Subcutaneous adipose tissue (tissue), 4 donors: Measurements from ENCODE around the gene NRN1L. TPM values are rescaled to one million over a fixed set of nuclear protein-coding genes. Genes with fewer than 3 reads are reported as not detected.

ENCODE experiments used
- total RNA-seq, 4 donors: library from RNA; depleted of rRNA; stranded (reverse); fragments of >200 nt; gene quantifications; one replicate each; pipeline ENCODE4 v1.1.0, GENCODE V29; 2016
- TF ChIP-seq, protein P1 (sequence below): fragments of 450-650 bp; IDR thresholded peaks from one replicate; pipeline ENCODE4 v1.5.1; 2016; ENCODE audit warnings: low read depth, mild to moderate bottlenecking, control low read depth, antibody characterized with exemption, moderate library complexity

NRN1L gene
- total RNA-seq, 4 donors from 2014 or later: 1.3 to 7.2 (median 2.5) TPM; not detected in 1

DNA sequence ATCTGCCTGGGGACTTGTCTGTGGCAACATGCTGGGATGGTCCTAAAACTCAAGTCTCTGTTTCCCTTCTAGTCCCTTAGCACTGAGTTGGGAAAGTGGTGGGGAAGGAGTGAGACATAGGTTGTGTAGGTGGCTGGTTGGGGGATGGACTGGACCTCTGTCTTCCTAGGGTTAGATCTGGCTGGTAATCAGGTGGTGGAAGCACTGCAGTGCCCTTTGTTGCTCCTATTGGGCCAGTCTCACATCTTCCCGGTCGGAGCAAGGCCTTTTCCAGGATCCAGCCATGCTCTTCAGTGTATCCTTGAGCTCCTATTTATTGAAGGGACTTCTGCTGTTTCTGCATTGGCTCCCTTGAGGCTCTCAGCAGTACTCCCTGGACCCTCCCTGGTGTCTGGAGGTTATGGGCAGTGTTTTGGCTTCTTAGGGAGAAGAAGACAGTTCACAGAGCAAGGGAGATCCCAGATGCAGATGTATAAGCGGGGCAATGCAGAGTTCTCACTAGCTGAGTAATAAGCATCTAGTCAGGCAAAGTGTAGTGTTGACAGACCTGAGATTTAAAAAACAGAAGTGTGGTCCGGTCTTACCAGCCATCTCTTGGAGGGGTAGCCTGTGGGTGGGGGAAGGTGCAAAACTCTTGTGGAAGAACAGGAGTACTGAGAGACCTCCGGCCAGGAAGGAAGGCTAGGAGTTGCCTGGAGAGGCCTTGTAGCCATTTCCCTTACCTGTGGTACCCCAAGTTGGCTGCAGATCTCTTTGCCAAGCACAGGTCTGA lies 39.2 kb upstream of the NRN1L start:
- TF ChIP-seq, protein P1, sequence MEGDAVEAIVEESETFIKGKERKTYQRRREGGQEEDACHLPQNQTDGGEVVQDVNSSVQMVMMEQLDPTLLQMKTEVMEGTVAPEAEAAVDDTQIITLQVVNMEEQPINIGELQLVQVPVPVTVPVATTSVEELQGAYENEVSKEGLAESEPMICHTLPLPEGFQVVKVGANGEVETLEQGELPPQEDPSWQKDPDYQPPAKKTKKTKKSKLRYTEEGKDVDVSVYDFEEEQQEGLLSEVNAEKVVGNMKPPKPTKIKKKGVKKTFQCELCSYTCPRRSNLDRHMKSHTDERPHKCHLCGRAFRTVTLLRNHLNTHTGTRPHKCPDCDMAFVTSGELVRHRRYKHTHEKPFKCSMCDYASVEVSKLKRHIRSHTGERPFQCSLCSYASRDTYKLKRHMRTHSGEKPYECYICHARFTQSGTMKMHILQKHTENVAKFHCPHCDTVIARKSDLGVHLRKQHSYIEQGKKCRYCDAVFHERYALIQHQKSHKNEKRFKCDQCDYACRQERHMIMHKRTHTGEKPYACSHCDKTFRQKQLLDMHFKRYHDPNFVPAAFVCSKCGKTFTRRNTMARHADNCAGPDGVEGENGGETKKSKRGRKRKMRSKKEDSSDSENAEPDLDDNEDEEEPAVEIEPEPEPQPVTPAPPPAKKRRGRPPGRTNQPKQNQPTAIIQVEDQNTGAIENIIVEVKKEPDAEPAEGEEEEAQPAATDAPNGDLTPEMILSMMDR: no peak

DNA sequence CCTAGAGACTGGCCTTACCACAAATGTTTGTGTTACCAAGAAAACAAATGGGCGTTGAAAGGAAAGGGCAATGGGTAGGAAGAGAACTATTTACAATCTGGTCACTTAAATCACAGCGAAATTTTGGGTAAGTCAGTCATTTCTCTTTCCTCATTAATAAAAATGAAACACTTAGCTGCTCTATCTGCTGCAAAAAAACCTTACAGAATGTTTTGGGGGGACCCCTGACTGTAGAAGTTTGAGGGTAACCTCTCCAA lies 38.7 kb upstream of the NRN1L start:
- TF ChIP-seq, protein P1: no peak

DNA sequence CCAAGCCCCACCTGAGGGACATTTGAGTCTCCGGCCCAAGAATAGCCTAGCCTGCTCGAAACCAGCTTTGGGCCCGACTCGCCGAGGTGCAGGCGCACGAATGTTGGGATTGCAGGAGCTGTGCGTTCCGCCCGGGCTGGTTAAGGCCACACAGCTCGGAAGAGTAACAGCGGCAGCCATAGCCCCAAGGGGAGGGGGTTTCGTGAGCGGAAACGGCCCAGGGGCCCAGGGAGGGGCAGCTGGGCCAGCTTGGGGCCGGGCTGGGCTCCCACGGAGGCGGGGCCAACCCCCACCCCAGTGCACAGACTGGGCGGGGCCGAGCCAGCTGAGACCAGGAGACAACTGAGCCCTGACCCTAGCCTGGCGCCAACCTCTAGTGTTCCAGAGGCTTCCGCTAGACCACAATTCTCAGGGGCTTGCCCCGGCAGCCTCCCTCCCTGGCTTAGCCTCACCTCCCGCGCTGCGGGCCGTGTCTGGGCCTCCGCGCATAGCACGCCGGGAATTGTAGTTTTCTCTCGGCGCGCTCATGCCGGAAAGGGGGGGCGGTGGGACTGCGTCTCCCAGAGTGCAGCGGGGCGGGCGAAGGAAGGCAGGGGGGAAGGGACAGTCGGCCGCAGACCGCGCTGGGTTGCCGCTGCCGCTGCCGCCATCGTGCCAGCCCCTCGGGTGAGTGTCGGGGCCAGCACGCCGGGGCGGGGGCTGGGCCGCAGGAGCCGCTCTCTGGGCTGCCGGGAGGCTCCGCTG lies 38.2 kb upstream of the NRN1L start, which contains the start of gene NUTF2:
TSS of gene NUTF2 (plus strand) at position 614 of the 744 bp plus-strand sequence. CDS start 18,198 bp downstream, outside the sequence.
- TF ChIP-seq, protein P1: no peak

DNA sequence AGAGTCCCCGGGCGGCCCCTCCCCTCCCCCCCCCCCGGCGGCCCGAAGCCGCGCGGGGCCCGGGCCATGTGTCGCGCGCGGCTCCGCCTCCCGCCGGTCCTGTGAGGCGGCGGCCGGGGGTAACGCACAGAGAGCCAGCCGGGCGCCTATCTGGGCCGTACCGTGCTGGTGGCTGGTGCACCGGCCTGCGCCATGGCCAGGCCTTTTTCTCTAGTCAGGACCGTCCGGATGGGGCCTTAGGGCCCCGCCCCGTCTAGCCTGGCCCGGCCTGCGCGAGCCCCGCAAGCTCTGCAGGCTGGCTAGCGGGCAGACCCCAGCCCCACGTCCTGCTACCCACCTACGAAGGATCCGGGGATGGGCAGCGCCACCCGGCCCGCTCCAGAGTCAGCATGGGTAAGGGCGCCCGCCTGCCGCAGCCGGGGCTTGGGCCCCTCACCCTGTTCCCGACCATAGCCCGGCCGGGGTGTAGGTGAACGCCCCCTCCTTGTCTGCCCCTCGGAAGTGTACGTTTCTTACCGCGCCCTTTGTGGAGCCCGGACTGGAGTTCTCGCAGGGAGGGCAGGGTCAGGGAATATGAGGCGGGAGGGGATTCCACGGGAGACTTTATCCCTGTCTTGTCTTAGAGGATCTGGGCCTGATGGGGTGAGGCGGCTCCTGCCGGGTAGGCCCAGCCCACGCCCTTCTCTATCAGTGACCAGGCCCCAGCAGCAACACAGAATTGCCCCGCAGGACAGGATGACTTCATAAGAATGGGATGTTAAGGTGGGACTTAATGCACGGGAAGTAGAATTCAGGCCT lies 37.4 kb upstream of the NRN1L start, which contains the start of gene CENPT:
TSS of gene CENPT (minus strand) at position 630 of the 798 bp plus-strand sequence. CDS start 13,834 bp downstream, outside the sequence.
- TF ChIP-seq, protein P1: no peak

DNA sequence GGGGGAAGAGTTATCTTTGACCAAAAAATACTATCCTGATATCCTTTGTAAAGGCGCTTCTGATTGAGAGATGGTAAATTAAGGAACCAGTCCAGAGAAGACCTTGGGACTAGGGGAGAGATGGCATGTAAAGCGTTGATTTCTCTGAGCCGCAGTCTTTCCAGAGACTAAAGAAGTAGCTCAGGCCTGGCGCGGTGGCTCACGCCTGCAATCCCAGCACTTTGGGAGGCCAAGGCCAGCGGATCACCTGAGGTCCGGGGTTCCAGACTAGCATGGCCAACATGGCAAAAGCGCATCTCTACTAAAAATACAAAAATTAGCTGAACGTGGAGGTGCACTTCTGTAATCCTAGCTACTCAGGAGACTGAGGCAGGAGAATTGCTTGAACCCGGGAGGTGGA lies 36.6 kb upstream of the NRN1L start:
- TF ChIP-seq, protein P1: no peak

DNA sequence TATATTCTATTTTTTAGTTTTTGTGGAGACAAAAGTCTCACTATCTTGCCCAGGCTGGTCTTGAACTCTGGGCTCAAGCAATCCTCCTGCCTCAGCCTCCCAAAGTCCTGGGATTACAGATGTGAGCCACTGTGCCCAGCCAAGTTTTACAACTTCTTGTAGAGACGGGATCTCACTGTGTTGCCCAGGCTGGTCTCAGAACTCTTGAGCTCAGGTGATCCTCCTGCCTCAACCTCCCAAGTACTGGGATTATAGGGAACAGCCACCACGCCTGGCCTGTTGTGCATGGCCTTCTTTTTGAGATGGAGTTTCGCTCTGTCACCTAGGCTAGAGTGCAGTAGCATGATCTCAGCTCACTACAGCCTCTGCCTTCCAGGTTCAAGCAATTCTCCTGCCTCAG lies 31.0 kb upstream of the NRN1L start:
- TF ChIP-seq, protein P1: no peak

DNA sequence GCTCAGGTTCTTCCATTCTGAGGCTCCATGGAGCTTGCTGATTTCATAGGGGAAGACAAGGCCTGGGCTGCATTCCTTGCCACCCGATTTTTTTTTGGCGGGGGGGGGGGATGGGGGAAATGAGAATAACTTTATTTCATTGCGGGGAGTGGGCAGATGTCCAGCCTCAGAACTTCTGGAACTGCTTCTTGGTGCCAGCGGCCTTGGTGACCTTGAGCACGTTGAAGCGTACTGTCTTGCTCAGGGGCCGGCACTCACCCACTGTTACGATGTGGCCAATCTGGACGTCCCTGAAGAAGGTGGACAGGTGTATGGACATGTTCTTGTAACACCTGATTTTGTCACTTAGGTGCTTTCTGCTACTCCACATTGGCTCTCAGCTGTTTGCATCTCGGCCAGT lies 28.9 kb upstream of the NRN1L start:
- TF ChIP-seq, protein P1: no peak
